Measurements from ENCODE around the gene ELF5. TPM values are rescaled to one million over a fixed set of nuclear protein-coding genes. Genes with fewer than 3 reads are reported as not detected.

Gene ELF5
- total and polyA plus RNA-seq, 2 of the 13 experiments (the other 11 are each of a cell fraction or from before 2014, with no cell fraction given): 0.51 to 2.6 TPM

- TF ChIP-seq NCOA2 (CRISPR knock-in tag; IDR thresholded peaks at IDR 0.05) (peak; percentile 77), GLMP (CRISPR knock-in tag; IDR thresholded peaks at IDR 0.05; ENCODE audit: borderline replicate concordance) (no peak), ZBTB26 (CRISPR knock-in tag; IDR thresholded peaks at IDR 0.05; ENCODE audit: borderline replicate concordance) (peak; percentile 92; the same call in 1 of the 2 replicates), DPF2 (CRISPR knock-in tag; IDR thresholded peaks at IDR 0.05; ENCODE audit: borderline replicate concordance, low read depth) (0 out of 2 replicates have a peak, but pooled peaks have one; percentile 40), ZNF274 (CRISPR knock-in tag; IDR thresholded peaks at IDR 0.05) (no peak), ZNF34 (CRISPR knock-in tag; IDR thresholded peaks at IDR 0.05; ENCODE audit: borderline replicate concordance) (no peak), ZFYVE20 (CRISPR knock-in tag; IDR thresholded peaks at IDR 0.05; ENCODE audit: borderline replicate concordance, low read depth) (no peak), BORCS8-MEF2B (CRISPR knock-in tag; IDR thresholded peaks at IDR 0.05) (no peak), CENPX (CRISPR knock-in tag; IDR thresholded peaks at IDR 0.05) (no peak), DMAP1 (CRISPR knock-in tag; IDR thresholded peaks at IDR 0.05) (no peak; the same call in 1 of the 2 replicates)
- TF ChIP-seq, protein P1, sequence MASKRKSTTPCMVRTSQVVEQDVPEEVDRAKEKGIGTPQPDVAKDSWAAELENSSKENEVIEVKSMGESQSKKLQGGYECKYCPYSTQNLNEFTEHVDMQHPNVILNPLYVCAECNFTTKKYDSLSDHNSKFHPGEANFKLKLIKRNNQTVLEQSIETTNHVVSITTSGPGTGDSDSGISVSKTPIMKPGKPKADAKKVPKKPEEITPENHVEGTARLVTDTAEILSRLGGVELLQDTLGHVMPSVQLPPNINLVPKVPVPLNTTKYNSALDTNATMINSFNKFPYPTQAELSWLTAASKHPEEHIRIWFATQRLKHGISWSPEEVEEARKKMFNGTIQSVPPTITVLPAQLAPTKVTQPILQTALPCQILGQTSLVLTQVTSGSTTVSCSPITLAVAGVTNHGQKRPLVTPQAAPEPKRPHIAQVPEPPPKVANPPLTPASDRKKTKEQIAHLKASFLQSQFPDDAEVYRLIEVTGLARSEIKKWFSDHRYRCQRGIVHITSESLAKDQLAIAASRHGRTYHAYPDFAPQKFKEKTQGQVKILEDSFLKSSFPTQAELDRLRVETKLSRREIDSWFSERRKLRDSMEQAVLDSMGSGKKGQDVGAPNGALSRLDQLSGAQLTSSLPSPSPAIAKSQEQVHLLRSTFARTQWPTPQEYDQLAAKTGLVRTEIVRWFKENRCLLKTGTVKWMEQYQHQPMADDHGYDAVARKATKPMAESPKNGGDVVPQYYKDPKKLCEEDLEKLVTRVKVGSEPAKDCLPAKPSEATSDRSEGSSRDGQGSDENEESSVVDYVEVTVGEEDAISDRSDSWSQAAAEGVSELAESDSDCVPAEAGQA (IDR thresholded peaks at IDR 0.05; ENCODE audit: low read depth): no peak
- TF ChIP-seq, protein P1 (CRISPR knock-in tag; IDR thresholded peaks at IDR 0.05; ENCODE audit: borderline replicate concordance): no peak
- TF ChIP-seq, protein P2, sequence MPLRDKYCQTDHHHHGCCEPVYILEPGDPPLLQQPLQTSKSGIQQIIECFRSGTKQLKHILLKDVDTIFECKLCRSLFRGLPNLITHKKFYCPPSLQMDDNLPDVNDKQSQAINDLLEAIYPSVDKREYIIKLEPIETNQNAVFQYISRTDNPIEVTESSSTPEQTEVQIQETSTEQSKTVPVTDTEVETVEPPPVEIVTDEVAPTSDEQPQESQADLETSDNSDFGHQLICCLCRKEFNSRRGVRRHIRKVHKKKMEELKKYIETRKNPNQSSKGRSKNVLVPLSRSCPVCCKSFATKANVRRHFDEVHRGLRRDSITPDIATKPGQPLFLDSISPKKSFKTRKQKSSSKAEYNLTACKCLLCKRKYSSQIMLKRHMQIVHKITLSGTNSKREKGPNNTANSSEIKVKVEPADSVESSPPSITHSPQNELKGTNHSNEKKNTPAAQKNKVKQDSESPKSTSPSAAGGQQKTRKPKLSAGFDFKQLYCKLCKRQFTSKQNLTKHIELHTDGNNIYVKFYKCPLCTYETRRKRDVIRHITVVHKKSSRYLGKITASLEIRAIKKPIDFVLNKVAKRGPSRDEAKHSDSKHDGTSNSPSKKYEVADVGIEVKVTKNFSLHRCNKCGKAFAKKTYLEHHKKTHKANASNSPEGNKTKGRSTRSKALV (CRISPR knock-in tag; IDR thresholded peaks at IDR 0.05): no peak
- TF ChIP-seq, protein P3, sequence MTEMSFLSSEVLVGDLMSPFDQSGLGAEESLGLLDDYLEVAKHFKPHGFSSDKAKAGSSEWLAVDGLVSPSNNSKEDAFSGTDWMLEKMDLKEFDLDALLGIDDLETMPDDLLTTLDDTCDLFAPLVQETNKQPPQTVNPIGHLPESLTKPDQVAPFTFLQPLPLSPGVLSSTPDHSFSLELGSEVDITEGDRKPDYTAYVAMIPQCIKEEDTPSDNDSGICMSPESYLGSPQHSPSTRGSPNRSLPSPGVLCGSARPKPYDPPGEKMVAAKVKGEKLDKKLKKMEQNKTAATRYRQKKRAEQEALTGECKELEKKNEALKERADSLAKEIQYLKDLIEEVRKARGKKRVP (CRISPR knock-in tag; IDR thresholded peaks at IDR 0.05): peak in 1 of 2 experiments; percentile 34; a peak in 1 of 4 replicates
- TF ChIP-seq, protein P4, sequence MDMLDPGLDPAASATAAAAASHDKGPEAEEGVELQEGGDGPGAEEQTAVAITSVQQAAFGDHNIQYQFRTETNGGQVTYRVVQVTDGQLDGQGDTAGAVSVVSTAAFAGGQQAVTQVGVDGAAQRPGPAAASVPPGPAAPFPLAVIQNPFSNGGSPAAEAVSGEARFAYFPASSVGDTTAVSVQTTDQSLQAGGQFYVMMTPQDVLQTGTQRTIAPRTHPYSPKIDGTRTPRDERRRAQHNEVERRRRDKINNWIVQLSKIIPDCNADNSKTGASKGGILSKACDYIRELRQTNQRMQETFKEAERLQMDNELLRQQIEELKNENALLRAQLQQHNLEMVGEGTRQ (IDR thresholded peaks at IDR 0.05; ENCODE audit: low read depth, low read length): no peak
- TF ChIP-seq, protein P4 (CRISPR knock-in tag; IDR thresholded peaks at IDR 0.05; ENCODE audit: borderline replicate concordance): no peak
These were observed 12.1 kb downstream of the ELF5 start (continued) for GRCh38 chr11:34501500-34501899.

Data from HepG2 (cell line).